ENCODE results near the gene PTGES3L.
"Not testable (repeated sequence)": the region's sequence is repeated elsewhere in the genome, so short reads cannot be mapped to it uniquely, and the experiment has no call there.

PTGES3L gene

DNA sequence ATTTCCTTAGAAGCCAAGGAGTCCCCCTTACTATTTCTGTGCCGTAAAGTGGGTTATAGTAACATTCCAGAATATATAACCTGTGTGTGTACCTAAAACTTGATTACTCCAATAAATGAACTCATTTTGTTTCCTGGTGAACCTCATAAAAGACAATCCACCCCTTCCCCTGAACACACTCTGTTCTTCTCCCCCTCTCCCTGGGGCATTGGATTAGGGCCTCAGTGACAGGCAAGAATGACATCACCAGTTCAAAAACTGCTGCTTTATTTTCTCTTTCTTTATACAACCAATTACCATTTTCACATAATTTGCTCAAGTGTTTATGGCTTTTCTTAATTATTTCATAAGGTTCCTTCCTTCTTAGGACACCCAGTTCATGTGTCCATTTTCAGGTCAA, 33.1 kb downstream of the PTGES3L start:
- no peak overlapping the region for H3K4me3 ChIP-seq (ENCODE audit: low read depth, low read length)
- no peak for DNase-seq (ENCODE audit: low read depth)
- TF ChIP-seq CTCF (conservative IDR thresholded peaks at IDR 0.05; ENCODE audit: low read depth, low read length): no peak

GRCh38 chr17:42944211-42944610, 35.7 kb downstream of the PTGES3L start:
- H3K4me3 ChIP-seq (ENCODE audit: low read depth, low read length): no peak overlapping the region
- TF ChIP-seq CTCF (conservative IDR thresholded peaks at IDR 0.05; ENCODE audit: low read depth, low read length): no peak
- no peak for DNase-seq (ENCODE audit: low read depth)

GRCh38 chr17:42937712-42938596, 41.9 kb downstream of the PTGES3L start:
- DNase-seq (ENCODE audit: low read depth): peak; percentile 80
- H3K4me3 ChIP-seq (ENCODE audit: low read depth, low read length): no peak overlapping the region
- peak; percentile 89 for TF ChIP-seq CTCF (conservative IDR thresholded peaks at IDR 0.05; ENCODE audit: low read depth, low read length)

GRCh38 chr17:42929497-42929844, 50.4 kb downstream of the PTGES3L start:
- no peak for TF ChIP-seq CTCF (conservative IDR thresholded peaks at IDR 0.05; ENCODE audit: low read depth, low read length)
- H3K4me3 ChIP-seq (ENCODE audit: low read depth, low read length): no peak overlapping the region
- DNase-seq (ENCODE audit: low read depth): no peak

DNA sequence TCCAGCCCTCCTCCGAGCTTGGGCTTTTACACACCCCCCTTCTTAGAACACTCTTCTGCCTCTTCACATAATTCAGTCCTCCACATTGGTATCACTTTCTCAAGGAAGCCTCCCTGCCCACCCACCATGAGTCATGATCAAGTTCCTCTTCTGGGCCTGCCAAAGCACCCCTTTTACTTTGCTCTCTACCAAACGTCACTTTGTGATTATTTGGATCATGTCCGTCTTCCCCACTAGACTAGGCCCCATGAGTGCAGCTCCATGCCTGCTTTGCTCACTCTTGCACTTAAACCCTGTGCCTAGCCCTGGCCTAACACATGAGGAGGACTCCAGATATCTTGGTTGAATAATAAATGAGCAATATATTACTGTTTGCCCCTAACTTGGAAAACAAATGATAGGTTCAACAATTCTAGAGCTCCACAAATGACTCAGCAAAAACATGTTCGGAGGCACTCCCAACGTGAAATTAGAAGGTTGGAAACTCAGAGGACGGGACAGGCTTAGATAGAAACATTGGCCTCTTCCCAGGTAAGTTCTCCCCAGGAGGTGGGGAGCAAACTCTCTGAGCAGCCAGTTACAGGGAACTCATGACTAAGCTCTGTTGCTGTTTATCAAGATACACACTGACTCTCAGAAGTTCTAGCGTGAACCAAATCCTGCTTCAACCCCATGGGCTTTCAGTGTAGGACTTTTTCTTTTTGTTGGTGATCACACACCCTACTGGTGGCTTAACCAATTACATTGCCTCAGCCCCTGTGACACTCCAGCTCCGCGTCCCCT, 51.0 kb downstream of the PTGES3L start:
- peak; percentile 93 for DNase-seq (ENCODE audit: low read depth)
- no peak overlapping the region for H3K4me3 ChIP-seq (ENCODE audit: low read depth, low read length)
- peak; percentile 73 for TF ChIP-seq CTCF (conservative IDR thresholded peaks at IDR 0.05; ENCODE audit: low read depth, low read length)

DNA sequence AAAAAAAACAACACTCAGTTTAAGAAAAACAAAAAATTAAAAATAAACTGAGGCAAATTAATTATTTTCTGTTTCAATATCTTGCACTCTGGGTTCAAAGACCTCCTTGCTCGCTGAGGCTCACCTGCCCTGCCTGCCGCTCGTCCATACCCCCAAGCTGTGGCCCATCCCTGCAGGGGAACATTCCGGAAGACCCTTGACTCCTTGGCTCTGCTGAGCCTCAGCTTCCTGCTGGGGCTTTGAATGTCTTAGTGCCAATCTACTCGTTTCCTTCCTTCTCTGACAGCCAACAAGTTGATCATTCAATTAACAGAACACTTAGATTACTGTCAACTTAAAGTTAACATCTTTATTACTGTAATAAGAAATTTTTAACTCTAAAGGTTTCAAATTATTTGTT, 55.0 kb downstream of the PTGES3L start:
- no peak for DNase-seq (ENCODE audit: low read depth)
- H3K4me3 ChIP-seq (ENCODE audit: low read depth, low read length): no peak overlapping the region
- TF ChIP-seq CTCF (conservative IDR thresholded peaks at IDR 0.05; ENCODE audit: low read depth, low read length): no peak

DNA sequence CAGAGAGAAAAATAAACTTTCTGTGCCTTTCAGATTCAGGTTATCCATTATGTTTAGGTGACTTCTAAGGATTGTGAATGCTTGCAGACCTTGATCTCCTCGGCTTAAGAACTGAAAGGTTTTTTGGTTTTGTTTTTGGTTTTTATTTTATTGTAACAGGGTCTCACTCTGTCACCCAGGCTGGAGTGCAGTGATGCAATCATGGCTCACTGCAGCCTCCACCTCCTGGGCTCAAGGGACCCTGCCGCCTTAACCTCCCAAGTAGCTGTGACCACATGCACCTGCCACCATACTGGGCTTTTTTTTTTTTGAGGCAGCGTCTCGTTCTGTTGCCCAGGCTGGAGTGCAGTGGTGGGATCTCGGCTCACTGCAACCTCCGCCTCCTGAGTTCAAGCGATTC, 56.4 kb downstream of the PTGES3L start:
- not testable (repeated sequence) for H3K4me3 ChIP-seq (ENCODE audit: low read depth, low read length); DNase-seq (ENCODE audit: low read depth)
